Cardiac fibroblast (primary cell): ENCODE results near the gene IL12RB1.

Experiments used
- DNase-seq, 2 donors: peaks; one replicate each; pipeline versions ENCODE4 v3.0.0 to v3.0.0-alpha.2; 2010; ENCODE audit warnings: low read depth in 2 of 2
- H3K4me3 ChIP-seq, 2 donors: replicated peaks in 1 of 2; 1 replicate in 1 of 2; 2 replicates in 1 of 2; pipeline ENCODE4 v1.5.1; 2011; ENCODE audit warnings: low read depth in 2 of 2, low read length in 2 of 2, mild to moderate bottlenecking in 2 of 2, moderate library complexity in 1 of 2
- CTCF ChIP-seq: IDR thresholded peaks from one replicate; pipeline ENCODE4 v1.5.1; 2011; ENCODE audit warnings: low read depth, mild to moderate bottlenecking, low read length, inconsistent platforms

Gene IL12RB1

DNA sequence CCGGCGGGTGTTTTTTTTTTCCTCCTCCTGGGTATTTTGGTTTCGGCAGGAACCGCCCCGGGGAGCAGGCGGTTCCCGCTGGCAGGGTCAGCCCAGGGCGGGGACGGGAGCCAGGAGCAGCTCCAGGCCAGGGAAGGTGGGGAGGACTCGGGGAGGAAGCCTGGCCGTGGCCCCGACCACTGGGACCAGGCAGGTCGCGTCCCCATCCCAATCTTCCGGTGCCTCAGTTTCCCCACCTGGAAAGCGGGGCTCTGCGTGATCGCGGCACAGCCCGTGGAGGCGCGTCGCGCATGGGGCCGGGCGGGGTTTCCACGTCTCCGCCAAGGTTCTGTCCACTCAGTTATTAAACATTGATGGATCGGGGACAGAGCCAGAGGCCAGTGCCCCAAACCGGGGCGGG is 34.8 kb downstream of the IL12RB1 start:
- no peak for DNase-seq
- no peak overlapping the region for H3K4me3 ChIP-seq
- TF ChIP-seq CTCF = no peak

DNA sequence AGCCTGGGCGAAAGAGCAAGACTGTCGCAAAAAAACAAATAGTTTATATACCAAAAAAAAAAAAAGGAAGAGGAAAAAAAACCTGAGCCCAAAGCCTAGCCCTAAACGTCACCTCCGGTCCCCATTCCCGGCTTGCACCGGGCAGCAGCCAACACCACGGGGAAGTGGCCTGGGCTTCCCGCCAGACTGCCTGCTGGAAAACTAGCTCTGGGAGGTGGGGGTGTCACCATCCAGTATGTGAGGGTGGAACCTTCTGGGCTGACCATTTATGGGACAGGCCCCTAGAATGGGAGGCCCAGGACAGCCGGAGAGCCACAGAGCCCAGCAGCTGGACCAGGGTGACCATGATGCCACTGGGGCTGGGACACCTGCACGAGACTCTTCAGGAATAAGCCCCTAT is 37.3 kb downstream of the IL12RB1 start:
- TF ChIP-seq CTCF = no peak
- no peak overlapping the region for H3K4me3 ChIP-seq
- DNase-seq = peak; percentile 56 to 86

- H3K4me3 ChIP-seq = no peak overlapping the region
- no peak for TF ChIP-seq CTCF
- peak; percentile 49 to 81 for DNase-seq
These were observed 40.5 kb downstream of the IL12RB1 start for GRCh38 chr19:18046059-18046718.

GRCh38 chr19:18045307-18046050 is 41.3 kb downstream of the IL12RB1 start:
- no peak for DNase-seq
- TF ChIP-seq CTCF = no peak
- H3K4me3 ChIP-seq = peak overlapping the region; percentile 26 to 35

DNA sequence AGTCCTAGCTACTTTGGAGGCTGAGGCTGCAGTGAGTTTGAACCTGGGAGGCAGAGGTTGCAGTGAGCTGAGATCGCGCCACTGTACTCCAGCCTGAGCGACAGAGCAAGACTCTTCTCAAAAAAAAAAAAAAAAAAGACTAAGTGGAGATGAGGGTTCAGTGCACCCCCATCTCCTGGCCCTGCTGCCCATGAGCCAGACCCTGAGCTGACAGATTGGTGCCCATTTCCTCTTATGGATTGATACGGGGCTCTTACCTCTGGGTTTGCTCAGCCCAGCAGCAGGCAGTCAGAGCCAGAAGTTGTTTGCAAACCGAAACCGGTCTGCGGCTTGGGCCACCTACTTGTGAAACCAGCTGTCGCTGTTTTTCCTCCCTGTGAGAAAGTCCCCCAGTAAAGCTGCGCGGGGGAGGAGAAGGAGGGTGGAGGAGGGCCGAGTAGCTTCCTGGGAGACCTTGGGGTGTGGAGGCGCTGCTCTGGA is 41.9 kb downstream of the IL12RB1 start:
- H3K4me3 ChIP-seq = peak overlapping the region; percentile 26 to 35
- TF ChIP-seq CTCF = no peak
- peak; percentile 71 for DNase-seq

GRCh38 chr19:18043676-18044075 is 43.1 kb downstream of the IL12RB1 start:
- no peak overlapping the region for H3K4me3 ChIP-seq

More at GRCh38 chr19:18043676-18044075, 43.1 kb downstream of the IL12RB1 start:
- no peak for DNase-seq
- no peak for TF ChIP-seq CTCF
